ENCODE results near the gene IFT20.

Gene IFT20

DNA sequence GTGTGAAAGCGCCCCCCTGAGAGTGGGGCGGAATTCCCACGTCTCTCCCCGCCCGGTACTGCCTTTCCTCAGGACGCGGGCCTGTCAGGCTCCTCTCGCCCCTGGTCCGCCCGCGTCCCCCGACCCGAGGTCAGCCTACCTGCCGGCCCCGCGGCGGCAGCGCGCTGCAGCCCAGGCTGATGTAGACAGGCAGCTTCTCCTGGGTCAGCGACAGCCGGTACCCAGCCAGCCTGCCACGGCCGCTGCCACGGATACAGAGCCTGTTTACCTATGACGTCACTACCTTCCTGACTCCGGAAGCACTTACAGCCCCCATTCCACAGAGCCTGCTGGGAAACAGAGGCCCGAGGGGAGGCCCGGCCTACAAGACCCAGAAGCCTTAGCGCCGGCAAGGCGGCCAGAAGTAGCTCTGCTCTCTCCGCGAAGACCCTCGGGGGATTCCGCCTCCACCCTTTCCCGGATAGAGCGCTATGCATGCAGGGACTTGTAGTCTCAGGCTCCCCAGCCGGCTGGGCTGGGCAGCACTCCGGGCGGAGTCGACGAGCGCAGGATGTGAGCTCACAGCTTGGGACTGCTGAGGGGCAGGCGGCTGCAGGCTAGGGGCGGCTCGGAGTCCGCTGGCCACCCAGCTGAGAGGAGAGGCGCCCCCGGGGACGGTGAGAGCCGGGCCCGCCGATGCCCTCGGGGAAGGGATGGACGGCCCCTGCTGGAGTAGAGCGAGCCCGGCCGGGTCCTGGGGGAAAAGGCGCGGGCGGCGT is at the start of gene IFT20, which contains the start of gene TNFAIP1:
Gene IFT20 (minus strand): TSS at position 272 of the 758 bp plus-strand sequence. CDS start 3,487 bp downstream, outside the sequence.
Gene TNFAIP1 (plus strand): TSS at position 561 of the 758 bp plus-strand sequence. CDS start 3,761 bp downstream, outside the sequence.
- DNase-seq (ENCODE audit: low read depth, low spot score) = peak; percentile 99

GRCh38 chr17:28385037-28385400 is 49.7 kb upstream of the IFT20 start:
- no peak for DNase-seq (ENCODE audit: low read depth, low spot score)

DNA sequence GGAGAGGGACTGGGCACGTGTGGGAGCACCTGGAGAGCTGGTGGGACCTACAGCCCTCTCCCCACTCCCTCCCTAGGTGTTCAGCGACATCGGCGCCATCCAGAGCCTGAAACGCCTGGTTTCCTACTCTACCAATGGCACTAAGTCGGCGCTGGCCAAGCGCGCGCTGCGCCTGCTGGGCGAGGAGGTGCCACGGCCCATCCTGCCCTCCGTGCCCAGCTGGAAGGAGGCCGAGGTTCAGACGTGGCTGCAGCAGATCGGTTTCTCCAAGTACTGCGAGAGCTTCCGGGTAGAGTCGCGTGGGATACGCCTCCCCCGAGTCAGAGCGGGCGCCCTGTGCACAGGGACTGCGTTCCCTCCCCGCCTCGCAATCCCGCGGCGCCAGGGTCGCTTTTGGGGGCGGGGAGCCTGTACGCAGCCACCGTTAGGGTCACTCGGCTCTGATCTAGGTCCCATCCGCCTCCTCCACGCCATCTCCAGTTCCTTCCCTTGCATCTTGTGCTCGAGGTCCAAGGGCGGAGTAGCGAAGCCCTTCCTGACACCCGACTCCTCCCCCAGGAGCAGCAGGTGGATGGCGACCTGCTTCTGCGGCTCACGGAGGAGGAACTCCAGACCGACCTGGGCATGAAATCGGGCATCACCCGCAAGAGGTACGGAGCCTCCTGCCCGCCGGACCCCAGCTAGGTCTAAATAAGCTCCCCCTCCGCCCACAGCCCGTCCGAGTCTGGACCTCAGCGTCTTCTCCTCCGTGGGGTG is 49.2 kb upstream of the IFT20 start:
- DNase-seq (ENCODE audit: low read depth, low spot score) = no peak

GRCh38 chr17:28381141-28381825 is 46.0 kb upstream of the IFT20 start:
- DNase-seq (ENCODE audit: low read depth, low spot score) = no peak

DNA sequence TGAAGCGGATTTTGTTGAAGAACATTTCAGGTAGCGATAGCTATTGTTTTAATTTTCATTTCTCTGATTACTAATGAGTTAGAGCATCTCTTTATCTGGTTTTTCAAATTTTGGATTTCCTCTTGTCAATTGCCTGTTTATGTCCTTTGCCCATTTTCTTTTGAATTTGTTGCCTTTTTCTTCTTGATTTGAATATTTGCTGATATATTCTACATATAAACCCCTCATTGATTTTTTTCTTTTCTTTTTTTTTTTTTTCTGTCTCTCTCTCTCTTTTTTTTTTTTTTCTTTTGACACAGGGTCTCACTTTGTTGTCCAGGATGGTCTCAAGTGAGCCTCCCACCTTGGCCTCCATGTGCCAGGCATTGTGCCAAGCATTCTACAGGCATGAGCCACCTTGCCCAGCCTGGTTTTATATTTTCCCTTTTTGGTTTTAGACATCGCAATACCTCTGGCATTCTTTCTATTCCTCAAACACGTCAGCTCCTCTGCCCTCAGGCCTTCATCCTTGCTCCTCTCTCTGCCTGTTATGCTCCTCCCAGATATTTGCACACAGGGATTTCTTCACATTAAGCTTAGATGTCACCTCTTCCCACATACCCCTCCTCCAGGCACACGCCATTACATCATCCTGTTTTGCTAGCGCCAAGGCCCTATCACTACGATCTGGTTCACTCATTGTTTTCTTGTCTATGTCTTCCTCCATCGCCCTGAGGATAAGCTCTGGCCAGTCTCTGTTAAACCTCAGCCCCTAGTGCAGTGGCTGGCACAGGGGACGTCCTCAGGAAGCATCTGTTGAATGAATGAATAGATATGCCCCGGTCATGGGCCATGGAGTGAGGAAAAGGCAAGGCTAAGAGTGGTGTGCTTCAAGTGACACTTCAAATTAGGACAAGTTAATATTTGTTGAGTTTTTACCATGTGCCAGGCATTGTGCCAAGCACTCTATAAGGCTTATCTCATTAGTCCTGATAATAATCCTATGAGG is 44.8 kb upstream of the IFT20 start:
- DNase-seq (ENCODE audit: low read depth, low spot score) = no peak

DNA sequence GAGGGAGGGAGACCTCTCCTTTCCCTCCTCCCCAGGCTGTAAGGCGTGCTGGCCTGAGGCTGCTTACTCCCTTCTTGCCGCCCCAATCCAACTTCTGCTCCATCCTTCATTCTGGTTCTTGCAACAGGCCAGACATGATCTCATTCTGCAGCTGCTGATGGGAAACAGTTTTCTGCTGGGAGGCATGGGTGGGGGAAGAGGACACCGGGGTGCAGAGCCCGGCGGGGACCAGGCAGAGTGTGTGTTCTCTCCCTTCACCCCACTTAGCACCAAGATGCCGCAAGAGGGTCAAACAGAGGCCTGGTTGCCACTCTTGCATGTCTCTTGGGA is 37.6 kb upstream of the IFT20 start:
- no peak for DNase-seq (ENCODE audit: low read depth, low spot score)

DNA sequence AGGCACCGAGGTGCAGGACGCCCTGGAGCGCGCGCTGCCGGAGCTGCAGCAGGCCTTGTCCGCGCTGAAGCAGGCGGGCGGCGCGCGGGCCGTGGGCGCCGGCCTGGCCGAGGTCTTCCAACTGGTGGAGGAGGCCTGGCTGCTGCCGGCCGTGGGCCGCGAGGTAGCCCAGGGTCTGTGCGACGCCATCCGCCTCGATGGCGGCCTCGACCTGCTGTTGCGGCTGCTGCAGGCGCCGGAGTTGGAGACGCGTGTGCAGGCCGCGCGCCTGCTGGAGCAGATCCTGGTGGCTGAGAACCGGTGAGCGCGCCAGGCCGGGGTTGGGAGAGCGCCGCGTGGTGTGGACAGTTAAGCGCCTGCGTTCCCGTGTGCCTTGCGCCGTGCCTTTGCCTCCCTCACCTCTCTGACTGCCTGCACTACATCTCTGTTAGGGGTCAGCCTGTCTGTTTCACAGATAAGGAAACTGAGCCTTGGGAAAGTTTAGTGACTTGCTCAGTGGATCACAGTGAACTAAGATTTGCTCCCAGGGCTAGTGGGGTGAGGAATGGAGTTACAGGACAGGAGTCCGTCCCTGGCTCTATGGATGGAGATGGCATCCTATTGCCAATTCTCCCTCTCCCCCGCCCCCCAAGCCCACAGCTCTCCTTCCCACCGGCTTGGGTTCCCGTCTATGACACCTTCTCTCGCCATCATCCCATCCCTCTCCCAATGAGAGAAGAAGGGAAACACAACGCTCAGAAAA is 37.1 kb upstream of the IFT20 start:
- no peak for DNase-seq (ENCODE audit: low read depth, low spot score)

- DNase-seq (ENCODE audit: low read depth, low spot score) = no peak
Observed at GRCh38 chr17:28371245-28372202, 36.3 kb upstream of the IFT20 start, which contains the start of gene SARM1. Gene SARM1, plus strand, starts transcription at chr17:28371694. Its CDS starts 339 bp downstream, at chr17:28372033.

DNA sequence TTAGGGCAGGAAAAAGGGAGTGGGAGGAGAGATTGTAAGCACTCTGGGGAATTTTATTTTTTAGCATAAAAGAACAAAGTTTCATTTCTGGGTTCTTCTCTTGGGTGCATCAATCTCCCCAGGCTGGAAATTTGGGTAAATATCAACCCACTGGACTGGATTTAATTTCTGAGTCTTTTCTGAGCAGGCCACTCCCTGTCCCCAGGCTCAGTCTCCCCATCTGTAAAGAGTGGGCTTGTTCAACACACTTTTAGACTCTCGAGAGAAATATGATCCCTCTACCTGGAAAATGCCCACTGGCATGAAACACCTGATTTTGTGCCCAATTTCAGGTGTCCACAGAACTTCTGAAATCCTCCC is 35.5 kb upstream of the IFT20 start:
- DNase-seq (ENCODE audit: low read depth, low spot score) = no peak

- DNase-seq (ENCODE audit: low read depth, low spot score) = no peak
Observed at GRCh38 chr17:28370035-28370743, 34.9 kb upstream of the IFT20 start, which contains the start of gene VTN. Gene VTN, minus strand, starts transcription at chr17:28370307. Its CDS starts 104 bp downstream, at chr17:28370203.

DNA sequence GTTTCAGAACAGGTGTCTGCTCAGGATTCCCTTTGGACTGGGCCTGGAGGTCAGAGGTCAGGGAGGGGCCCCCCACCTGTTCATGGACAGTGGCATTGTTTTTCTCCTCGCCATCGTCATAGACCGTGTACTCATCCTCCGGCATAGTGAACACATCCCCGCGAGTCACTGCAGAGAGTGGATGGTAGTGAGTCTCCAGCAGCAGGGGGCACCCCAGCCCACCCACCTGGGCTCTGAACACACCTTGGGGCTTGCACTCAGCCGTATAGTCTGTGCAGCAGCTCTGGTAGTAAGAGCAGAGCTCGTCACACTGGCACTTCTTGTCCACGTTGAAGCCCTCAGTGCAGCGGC is 34.4 kb upstream of the IFT20 start:
- no peak for DNase-seq (ENCODE audit: low read depth, low spot score)

DNA sequence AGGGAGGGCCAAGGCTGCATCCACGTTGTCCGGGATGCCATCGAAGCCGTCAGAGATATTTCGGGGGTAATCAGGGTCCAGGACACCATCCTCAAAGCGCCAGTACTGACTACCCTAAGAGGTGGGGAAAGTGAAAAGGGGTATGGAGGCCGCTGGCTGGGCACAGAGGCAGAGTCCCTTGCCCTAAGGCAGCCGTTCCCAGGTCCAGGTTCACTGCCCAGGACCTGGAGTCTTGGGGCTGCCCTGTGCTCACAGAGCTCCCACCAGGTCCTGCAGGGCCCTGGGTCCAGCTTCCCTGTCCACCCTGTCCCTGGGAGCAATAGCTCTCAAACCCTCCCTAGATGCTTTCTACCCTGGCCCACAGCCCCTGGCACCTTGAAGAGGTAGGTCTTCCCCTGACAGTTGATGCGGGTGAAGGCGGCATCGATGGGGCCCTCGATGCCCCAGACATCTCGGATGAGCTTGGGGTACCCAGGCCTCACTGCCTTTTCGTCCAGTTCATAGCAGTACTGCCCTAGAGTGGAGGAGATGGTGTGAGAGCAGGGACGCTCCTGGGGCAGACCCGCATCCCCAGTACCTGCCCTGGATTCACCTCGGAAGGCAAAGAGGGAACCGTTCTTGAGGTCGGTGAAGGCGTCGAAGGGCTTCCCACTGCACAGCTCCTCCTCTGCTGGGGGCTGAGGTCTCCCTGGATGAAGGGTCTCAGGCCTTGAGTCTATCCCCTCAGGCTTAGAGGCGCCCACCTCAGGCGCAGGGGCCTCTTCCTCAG is 33.8 kb upstream of the IFT20 start:
- DNase-seq (ENCODE audit: low read depth, low spot score) = no peak

DNA sequence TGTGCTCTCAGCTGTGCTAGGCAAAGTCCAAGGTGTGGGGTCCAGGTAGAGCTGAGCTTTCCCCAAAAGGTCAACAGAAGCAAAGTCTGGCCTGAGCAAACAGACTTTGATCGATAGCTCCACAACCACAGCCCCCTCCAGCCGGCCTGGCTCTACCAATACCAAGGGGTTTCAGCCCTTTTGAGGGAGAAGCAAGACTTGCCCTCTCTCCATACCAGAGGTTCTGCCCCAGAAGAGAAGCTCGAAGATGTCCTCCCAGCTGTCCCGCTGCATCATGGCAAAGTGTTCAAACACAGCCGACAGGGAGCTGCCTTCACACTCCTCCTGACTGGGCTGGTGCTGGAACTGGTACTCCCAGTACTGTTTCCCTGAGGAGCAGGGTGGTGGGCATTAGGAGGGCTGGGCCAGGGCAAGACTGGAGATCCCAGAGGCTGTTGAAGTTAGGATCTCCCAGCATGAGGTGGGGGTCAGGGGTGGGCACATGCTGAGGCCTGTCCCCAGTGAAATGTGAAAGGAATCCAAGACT is 33.1 kb upstream of the IFT20 start:
- DNase-seq (ENCODE audit: low read depth, low spot score) = no peak

DNA sequence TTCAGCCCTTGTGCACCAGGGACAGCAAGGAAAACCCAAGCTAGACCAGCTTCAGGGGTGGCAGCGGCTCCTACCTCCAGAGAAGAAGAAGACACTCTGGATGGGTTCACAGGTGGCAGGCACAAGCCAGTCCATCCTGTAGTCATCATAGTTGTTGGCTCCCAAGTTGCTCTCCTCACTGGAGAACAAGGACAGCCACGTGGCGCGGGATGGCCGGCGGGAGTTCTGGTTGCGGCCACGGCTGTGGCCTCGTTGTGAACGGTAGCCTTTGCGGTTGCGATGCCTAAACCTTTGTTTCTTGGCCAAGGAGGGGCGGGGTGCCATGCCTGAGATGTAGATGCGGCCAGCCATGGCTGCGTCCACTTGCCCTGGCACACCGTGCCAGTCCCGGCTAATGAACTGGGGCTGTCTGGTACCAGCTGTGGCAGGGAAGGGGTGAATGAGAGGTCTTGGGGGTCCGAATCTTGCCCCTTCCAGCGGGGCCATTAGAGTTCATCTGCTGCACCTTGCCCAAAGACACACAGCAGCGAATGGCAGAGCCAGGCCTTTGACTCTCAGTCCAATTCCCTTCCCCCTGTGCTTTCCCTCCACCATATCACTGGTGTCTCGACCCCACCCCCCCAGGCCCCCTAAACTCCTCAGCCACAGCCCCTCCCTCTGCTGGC is 32.5 kb upstream of the IFT20 start:
- no peak for DNase-seq (ENCODE audit: low read depth, low spot score)

DNA sequence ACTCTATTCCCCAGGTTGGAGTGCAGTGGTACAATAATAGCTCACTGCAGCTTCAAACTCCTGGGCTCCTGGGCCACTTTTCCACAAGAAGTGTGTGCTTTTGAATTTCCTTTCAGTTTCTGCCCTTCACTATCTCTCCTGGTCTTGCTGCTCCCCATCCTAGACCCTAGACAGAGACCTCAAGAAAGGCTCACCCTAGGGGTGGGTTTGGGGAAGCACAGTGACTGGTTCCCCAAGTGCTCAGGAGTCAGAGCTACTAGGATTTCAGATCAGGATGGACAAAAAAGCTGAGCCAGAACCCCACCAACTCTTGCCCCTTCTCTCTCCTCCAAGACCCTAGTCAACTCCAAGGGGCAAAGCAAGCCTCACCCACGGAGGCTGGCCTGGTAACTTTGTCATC is 31.3 kb upstream of the IFT20 start:
- no peak for DNase-seq (ENCODE audit: low read depth, low spot score)

GRCh38 chr17:28365487-28365886 is 30.2 kb upstream of the IFT20 start:
- DNase-seq (ENCODE audit: low read depth, low spot score) = no peak

DNA sequence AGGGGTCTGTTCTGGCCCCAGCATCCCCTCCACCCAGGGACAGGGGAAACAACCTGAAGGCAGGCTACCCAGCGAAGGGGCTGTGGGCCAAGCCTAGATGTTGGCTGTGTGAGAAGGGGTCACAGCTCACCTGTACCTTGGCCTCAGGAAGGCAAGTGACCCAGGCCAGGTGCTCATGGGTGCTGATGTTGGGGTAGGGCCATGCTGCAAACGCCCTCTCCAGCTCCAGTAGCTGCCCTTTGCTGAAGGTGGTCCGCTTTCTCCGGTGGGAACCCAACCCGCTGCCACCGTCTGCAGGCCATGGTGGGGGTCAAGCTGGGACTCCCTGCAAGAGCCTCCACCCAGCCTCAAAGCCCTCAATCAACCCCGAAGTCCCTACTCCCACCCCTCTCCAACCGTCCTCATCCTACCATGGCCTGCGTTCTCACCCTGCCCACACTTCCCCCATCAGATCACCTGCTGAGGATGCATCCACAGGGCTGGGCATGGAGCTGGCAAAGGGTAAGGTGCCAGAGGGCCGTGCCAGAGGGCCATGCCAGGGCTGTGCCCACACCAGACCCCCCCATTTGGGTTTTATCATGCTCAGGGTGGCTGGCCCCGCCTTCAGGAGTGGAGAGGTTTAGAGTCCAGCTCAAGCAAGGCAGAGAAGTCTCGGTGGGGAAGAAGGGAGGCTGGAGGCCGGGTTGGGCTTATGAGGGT is 29.5 kb upstream of the IFT20 start, which contains the start of gene SEBOX:
Gene SEBOX (minus strand): TSS at position 535 of the 699 bp plus-strand sequence. CDS start 48 bp downstream, at position 487.
- no peak for DNase-seq (ENCODE audit: low read depth, low spot score)
